HCT116 (cell line): ENCODE results near the gene MYOM1. TPM values are rescaled to one million over a fixed set of nuclear protein-coding genes. Genes with fewer than 3 reads are reported as not detected.

Experiments
- ATAC-seq: fragments of 200-7000 bp; cut with Tn5 transposase; 2 replicates; pipeline ENCODE4 v1.9.1; 2020; ENCODE audit warnings: mild to moderate bottlenecking, moderate library complexity
- BruUV-seq: library from RNA; stranded (reverse); fragments of 400-500 nt; replicated peaks from 2 replicates; lab custom pipeline; 2021; lab: Mats Ljungman, UMichigan
- CTCF ChIA-PET: fragments of 300-600 bp; sonication (Branson Sonifier 250); formaldehyde crosslinking; loops from one replicate; lab custom pipeline; 2021; ENCODE audit warnings: antibody characterized with exemption; lab: Charles Lee
- POLR2A ChIA-PET: fragments of 300-600, 350-600 bp; sonication (Branson Sonifier 250); formaldehyde crosslinking; loops from one replicate; lab custom pipeline; 2021; ENCODE audit warnings: antibody characterized with exemption; lab: Charles Lee
- RAD21 ChIA-PET, 2 experiments: fragments of 300-600 bp; sonication (Branson Sonifier 250); formaldehyde crosslinking; loops; one replicate each; lab custom pipeline; 2023; ENCODE audit warnings: low total read pairs in 2 of 2; ENCODE audit not compliant: uncharacterized antibody in 2 of 2, unreplicated experiment in 2 of 2, low non-redundant PET in 1 of 2; lab: Charles Lee
- DNase-seq: peaks from one replicate; pipeline ENCODE4 v3.0.0-alpha.2; 2010; ENCODE audit warnings: low read depth, low spot score
- H2AFZ ChIP-seq: fragments of 200-600 bp; shearing (Covaris generic), sonication (generic); 2 replicates; pipeline ENCODE4 v1.6.1; 2017; ENCODE audit warnings: low read depth, mixed run types, mixed read lengths, antibody characterized with exemption, low read length; ENCODE audit not compliant: poor library complexity, severe bottlenecking
- H3K27ac ChIP-seq: 2 replicates; pipeline ENCODE4 v1.5.1; 2012; ENCODE audit warnings: low read depth, low read length
- H3K27me3 ChIP-seq: fragments of 200-600 bp; sonication (generic); 2 replicates; pipeline ENCODE4 v1.6.1; 2016; ENCODE audit warnings: mixed run types, low read length, mixed read lengths; ENCODE audit not compliant: insufficient read depth
- H3K36me3 ChIP-seq, 2 experiments: fragments of 200-500 bp in 1 of 2; fragments of 200-600 bp in 1 of 2; sonication (Bioruptor generic) in 1 of 2; sonication (generic) in 1 of 2; 2 replicates each; pipeline versions ENCODE4 v1.5.1 to v1.6.1; 2014 to 2016; ENCODE audit warnings: low read length in 2 of 2, inconsistent platforms in 1 of 2, mixed read lengths in 1 of 2, mixed run types in 1 of 2; ENCODE audit not compliant: insufficient read depth in 2 of 2, control insufficient read depth in 1 of 2
- H3K4me1 ChIP-seq, 2 experiments: fragments of 200-600 bp in 1 of 2; sonication (generic) in 1 of 2; 2 replicates each; pipeline versions ENCODE4 v1.5.1 to v1.6.1; 2012 to 2017; ENCODE audit warnings: low read length in 2 of 2, inconsistent platforms in 1 of 2, mild to moderate bottlenecking in 1 of 2, mixed read lengths in 1 of 2, mixed run types in 1 of 2, moderate library complexity in 1 of 2; ENCODE audit not compliant: insufficient read depth in 2 of 2, control insufficient read depth in 1 of 2
- H3K4me2 ChIP-seq: fragments of 200-600 bp; sonication (generic); 2 replicates; pipeline ENCODE4 v1.6.1; 2017; ENCODE audit warnings: mixed run types, low read length, mixed read lengths
- H3K4me3 ChIP-seq, 2 experiments: fragments of 200-600 bp in 1 of 2; sonication (generic) in 1 of 2; replicated peaks in 1 of 2; 2 replicates each; pipeline ENCODE4 v1.5.1; 2011 to 2016; ENCODE audit warnings: low read length in 2 of 2, control low read depth in 1 of 2, low read depth in 1 of 2, mild to moderate bottlenecking in 1 of 2, mixed read lengths in 1 of 2, mixed run types in 1 of 2
- H3K79me2 ChIP-seq: fragments of 200-600 bp; sonication (generic); 2 replicates; pipeline ENCODE4 v1.6.1; 2017; ENCODE audit warnings: mild to moderate bottlenecking, mixed run types, low read length, moderate library complexity, mixed read lengths; ENCODE audit not compliant: insufficient read depth
- H3K9ac ChIP-seq: fragments of 200-600 bp; sonication (generic); 2 replicates; pipeline ENCODE4 v1.6.1; 2016; ENCODE audit warnings: low read length, mixed read lengths
- H3K9me2 ChIP-seq: fragments of 200-600 bp; sonication (generic), shearing (Covaris generic); 2 replicates; pipeline ENCODE4 v1.6.1; 2017; ENCODE audit warnings: mixed run types, mild to moderate bottlenecking, moderate library complexity; ENCODE audit not compliant: insufficient read depth
- H3K9me3 ChIP-seq, 2 experiments: fragments of 200-500 bp in 1 of 2; fragments of 200-600 bp in 1 of 2; sonication (Bioruptor generic) in 1 of 2; sonication (generic) in 1 of 2; 2 replicates each; pipeline ENCODE4 v1.6.1; 2014 to 2017; ENCODE audit warnings: low read length in 2 of 2, mixed read lengths in 2 of 2, inconsistent platforms in 1 of 2, low read depth in 1 of 2, mild to moderate bottlenecking in 1 of 2, mixed run types in 1 of 2, moderate library complexity in 1 of 2; ENCODE audit not compliant: control insufficient read depth in 1 of 2, insufficient read depth in 1 of 2
- H4K20me1 ChIP-seq: fragments of 200-600 bp; sonication (generic), shearing (Covaris generic); 2 replicates; pipeline ENCODE4 v1.6.1; 2017; ENCODE audit warnings: mixed run types, mild to moderate bottlenecking, moderate library complexity; ENCODE audit not compliant: insufficient read depth
- ATF3 ChIP-seq: IDR thresholded peaks from 2 replicates; pipeline ENCODE4 v1.6.1; 2012
- CBX3 ChIP-seq: IDR thresholded peaks from 2 replicates; pipeline ENCODE4 v1.6.1; 2012; ENCODE audit warnings: low read depth
- CTCF ChIP-seq, 3 experiments: fragments of 200-600 bp in 1 of 3; sonication (generic) in 1 of 3; IDR thresholded peaks in 2 of 3; conservative IDR thresholded peaks in 1 of 3; 2 replicates each; pipeline ENCODE4 v1.5.1; 2012 to 2017; ENCODE audit warnings: low read depth in 2 of 3, low read length in 2 of 3, antibody characterized with exemption in 1 of 3, borderline replicate concordance in 1 of 3, control low read depth in 1 of 3, mild to moderate bottlenecking in 1 of 3, mixed read lengths in 1 of 3, mixed run types in 1 of 3, moderate library complexity in 1 of 3; ENCODE audit not compliant: insufficient read depth in 1 of 3
- ELF1 ChIP-seq: IDR thresholded peaks from 2 replicates; pipeline ENCODE4 v1.6.1; 2012; ENCODE audit warnings: low read depth, borderline replicate concordance
- EZH2 ChIP-seq: fragments of 200-600 bp; sonication (generic); IDR thresholded peaks from 2 replicates; pipeline ENCODE4 v1.6.1; 2017; ENCODE audit warnings: antibody characterized with exemption, mixed run types
- EZH2phosphoT487 ChIP-seq: fragments of 200-600 bp; IDR thresholded peaks from 2 replicates; pipeline ENCODE4 v1.6.1; 2018; ENCODE audit warnings: antibody characterized with exemption, borderline replicate concordance
- FOSL1 ChIP-seq: IDR thresholded peaks from 2 replicates; pipeline ENCODE4 v1.6.1; 2012; ENCODE audit warnings: low read depth
- MAX ChIP-seq: IDR thresholded peaks from 2 replicates; pipeline ENCODE4 v1.6.1; 2012
- POLR2A ChIP-seq: IDR thresholded peaks from 2 replicates; pipeline ENCODE4 v1.7.0; 2011; ENCODE audit warnings: borderline replicate concordance; ENCODE audit not compliant: insufficient read depth, insufficient read length; ENCODE audit errors: extremely low read depth
- POLR2AphosphoS5 ChIP-seq: IDR thresholded peaks from 2 replicates; pipeline ENCODE4 v1.6.1; 2011; ENCODE audit warnings: mild to moderate bottlenecking, low read depth, low read length, moderate library complexity
- RAD21 ChIP-seq: IDR thresholded peaks from 2 replicates; pipeline ENCODE4 v1.6.1; 2012; ENCODE audit warnings: low read depth, mild to moderate bottlenecking
- REST ChIP-seq: IDR thresholded peaks from 2 replicates; pipeline ENCODE4 v1.6.1; 2012; ENCODE audit warnings: low read depth
- SP1 ChIP-seq: IDR thresholded peaks from 2 replicates; pipeline ENCODE4 v1.6.1; 2012; ENCODE audit warnings: low read depth
- SRF ChIP-seq: IDR thresholded peaks from 2 replicates; pipeline ENCODE4 v1.6.1; 2012; ENCODE audit warnings: low read depth
- TCF7L2 ChIP-seq: IDR thresholded peaks from 2 replicates; pipeline ENCODE4 v1.7.0; 2011; ENCODE audit warnings: borderline replicate concordance, inconsistent platforms; ENCODE audit not compliant: insufficient read depth, insufficient read length; ENCODE audit errors: extremely low read depth
- ZFX ChIP-seq: fragments of 450-650 bp; IDR thresholded peaks from 2 replicates; pipeline ENCODE4 v1.6.1; 2017
- intact Hi-C: fragments of 100-400 bp; cut with micrococcal nuclease; formaldehyde crosslinking; loops from 2 replicates; pipeline ENCODE4 v1.10.0; 2022
- total RNA-seq: library from RNA; stranded (reverse); gene quantifications from one replicate; pipeline ENCODE4 v1.2.1, GENCODE V29; 2021; ENCODE audit not compliant: unreplicated experiment
- TF ChIP-seq, protein P1 (sequence below): IDR thresholded peaks from 2 replicates; pipeline ENCODE4 v1.6.1; 2011; ENCODE audit warnings: mild to moderate bottlenecking, low read length, moderate library complexity; ENCODE audit not compliant: insufficient replicate concordance; ENCODE audit errors: extremely low read depth

MYOM1 gene
- total RNA-seq, 1 experiment from 2014 or later, result 0.52 TPM

GRCh38 chr18:3053081-3053480 is 166.7 kb downstream of the MYOM1 start:
- no peaks in the 10 kb centered on the region for H3K36me3 ChIP-seq
- no peak overlapping the region for H3K4me3 ChIP-seq
- DNase-seq (no peak), ATAC-seq (no peak)
- no peak overlapping the region for H3K9ac ChIP-seq
- no peaks in the 10 kb centered on the region for H3K9me2 ChIP-seq
- TF ChIP-seq FOSL1 (no peak), ZFX (no peak), EZH2 (no peak), RAD21 (no peak), CBX3 (no peak), POLR2A (no peak), ELF1 (no peak), POLR2AphosphoS5 (no peak), SP1 (no peak), REST (no peak), EZH2phosphoT487 (no peak), MAX (no peak), ATF3 (no peak), TCF7L2 (no peak), CTCF (IDR thresholded peaks at IDR 0.05 in 2 of 3, conservative IDR thresholded peaks at IDR 0.05 in 1 of 3; ENCODE audit: borderline replicate concordance in 1 of 3, insufficient read depth in 1 of 3, low read depth in 2 of 3, low read length in 2 of 3) (no peak), SRF (no peak)
- TF ChIP-seq, protein P1, sequence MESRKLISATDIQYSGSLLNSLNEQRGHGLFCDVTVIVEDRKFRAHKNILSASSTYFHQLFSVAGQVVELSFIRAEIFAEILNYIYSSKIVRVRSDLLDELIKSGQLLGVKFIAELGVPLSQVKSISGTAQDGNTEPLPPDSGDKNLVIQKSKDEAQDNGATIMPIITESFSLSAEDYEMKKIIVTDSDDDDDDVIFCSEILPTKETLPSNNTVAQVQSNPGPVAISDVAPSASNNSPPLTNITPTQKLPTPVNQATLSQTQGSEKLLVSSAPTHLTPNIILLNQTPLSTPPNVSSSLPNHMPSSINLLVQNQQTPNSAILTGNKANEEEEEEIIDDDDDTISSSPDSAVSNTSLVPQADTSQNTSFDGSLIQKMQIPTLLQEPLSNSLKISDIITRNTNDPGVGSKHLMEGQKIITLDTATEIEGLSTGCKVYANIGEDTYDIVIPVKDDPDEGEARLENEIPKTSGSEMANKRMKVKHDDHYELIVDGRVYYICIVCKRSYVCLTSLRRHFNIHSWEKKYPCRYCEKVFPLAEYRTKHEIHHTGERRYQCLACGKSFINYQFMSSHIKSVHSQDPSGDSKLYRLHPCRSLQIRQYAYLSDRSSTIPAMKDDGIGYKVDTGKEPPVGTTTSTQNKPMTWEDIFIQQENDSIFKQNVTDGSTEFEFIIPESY, result no peak
- H3K4me1 ChIP-seq, result peaks cover 0 to 13% of the 10 kb centered on the region in 2 experiments; a peak in 3 of 4 replicates
- no peaks in the 10 kb centered on the region for H3K79me2 ChIP-seq
- no peak overlapping the region for H3K27ac ChIP-seq
- H3K4me2 ChIP-seq, result no peak overlapping the region
- no TSS peak for BruUV-seq
- H3K27me3 ChIP-seq, result no peaks in the 10 kb centered on the region
- 0 out of 4 replicates have a peak, but pooled peaks cover 0 to 4% of the 10 kb centered on the region in 2 experiments for H3K9me3 ChIP-seq
- intact Hi-C loops, result no loop called here
- H4K20me1 ChIP-seq, result no peaks in the 10 kb centered on the region
- ChIA-PET POLR2A (no interaction called here), CTCF (no interaction called here), RAD21 (no interaction called here)
- no peak overlapping the region for H2AFZ ChIP-seq
